Fibroblast of the aortic adventitia (primary cell): ENCODE data around the gene MAP1B. TPM values are rescaled to one million over a fixed set of nuclear protein-coding genes. Genes with fewer than 3 reads are reported as not detected.

Source experiments
- DNase-seq: peaks from one replicate; pipeline ENCODE4 v3.0.0-alpha.2; 2010; ENCODE audit warnings: low read depth
- H3K4me3 ChIP-seq: 2 replicates; pipeline ENCODE4 v1.5.1; 2011; ENCODE audit warnings: low read depth, mild to moderate bottlenecking, control low read depth, low read length, moderate library complexity
- CTCF ChIP-seq: IDR thresholded peaks from 2 replicates; pipeline ENCODE4 v1.5.1; 2011; ENCODE audit warnings: mild to moderate bottlenecking, low read length, control low read depth, inconsistent platforms; ENCODE audit not compliant: insufficient read depth
- total RNA-seq: library from RNA; depleted of rRNA; stranded (reverse); fragments of >200 nt; gene quantifications from 2 replicates; pipeline ENCODE4 v1.2.3, GENCODE V29; 2012; ENCODE audit warnings: low replicate concordance

The MAP1B gene
- total RNA-seq, 1 donor: 401 TPM

- H3K4me3 ChIP-seq: no peak overlapping the region
- TF ChIP-seq CTCF: no peak
- no peak for DNase-seq
These were observed 27.1 kb downstream of the MAP1B start for GRCh38 chr5:72134226-72134899.

GRCh38 chr5:72137826-72138409 is 30.6 kb downstream of the MAP1B start:
- DNase-seq: peak; percentile 36
- peak; percentile 45 for TF ChIP-seq CTCF
- H3K4me3 ChIP-seq: no peak overlapping the region

GRCh38 chr5:72138943-72139521 is 31.8 kb downstream of the MAP1B start:
- TF ChIP-seq CTCF: no peak
- peak; percentile 97 for DNase-seq
- H3K4me3 ChIP-seq: peak overlapping the region; percentile 29

- TF ChIP-seq CTCF: no peak
- no peak overlapping the region for H3K4me3 ChIP-seq
- no peak for DNase-seq
These were observed 33.4 kb downstream of the MAP1B start for GRCh38 chr5:72140711-72141110.

- no peak for TF ChIP-seq CTCF
- DNase-seq: peak; percentile 96
- no peak overlapping the region for H3K4me3 ChIP-seq
These were observed 34.4 kb downstream of the MAP1B start for GRCh38 chr5:72141440-72142355.

- H3K4me3 ChIP-seq: no peak overlapping the region
- no peak for TF ChIP-seq CTCF
- DNase-seq: no peak
These were observed 37.5 kb downstream of the MAP1B start for GRCh38 chr5:72144762-72145161.
